ENCODE results near the gene MAB21L4. TPM values are rescaled to one million over a fixed set of nuclear protein-coding genes. Genes with fewer than 3 reads are reported as not detected.

MAB21L4 gene
- total and polyA plus RNA-seq, 2 of the 8 experiments (the other 6 are each of a cell fraction or from before 2014, with no cell fraction given): 0.11 TPM; not detected in 1

- no peak for DNase-seq (ENCODE audit: low read depth in 1 of 2, low spot score in 2 of 2)
- no peak overlapping the region for H3K4me3 ChIP-seq (ENCODE audit: extremely low read depth in 1 of 4, insufficient read depth in 2 of 4, low read depth in 3 of 4, low read length in 4 of 4)
- peaks cover 0 to 3% of the 10 kb centered on the region in 2 experiments; a peak in 1 of 4 replicates for H3K9me3 ChIP-seq (ENCODE audit: insufficient read depth in 2 of 2, low read depth in 1 of 2, low read length in 1 of 2)
- ChIA-PET POLR2A (ENCODE audit: partially characterized antibody) (interaction anchor here (0.6 kb wide), 1 partner anchor 173 kb away, joined by 3 read pairs; no protein-coding TSS in a partner anchor), CTCF (ENCODE audit: partially characterized antibody) (interaction anchor here (1.0 to 4.1 kb wide), 8 partner anchors 11 to 118 kb away, joined by 3 to 20 read pairs (median 4); no protein-coding TSS in a partner anchor)
- H3K4me2 ChIP-seq (ENCODE audit: insufficient read depth in 1 of 2, low read depth in 2 of 2, low read length in 2 of 2): no peak overlapping the region
- FAIRE-seq: no peak
- no peak overlapping the region for H2BK12ac ChIP-seq (ENCODE audit: low read depth, low read length)
- no peaks in the 10 kb centered on the region for H3K36me3 ChIP-seq (ENCODE audit: control insufficient read depth in 2 of 4, insufficient read depth in 4 of 4, low read length in 3 of 4)
- H2AFZ ChIP-seq (ENCODE audit: low read length): no peak overlapping the region
- H3K23me2 ChIP-seq (ENCODE audit: low read depth, low read length): no peaks in the 10 kb centered on the region
- no peak overlapping the region for H3K18ac ChIP-seq (ENCODE audit: extremely low read depth, low read length)
- H3K4ac ChIP-seq (replicated peaks; ENCODE audit: insufficient read length, low read depth, low read length): no peak overlapping the region
- H4K91ac ChIP-seq (replicated peaks; ENCODE audit: insufficient read length, low read length): no peak overlapping the region
- H3K4me1 ChIP-seq (replicated peaks in 1 of 4; ENCODE audit: control insufficient read depth in 3 of 4, insufficient read depth in 4 of 4, low read length in 3 of 4): 0 out of 7 replicates have a peak, but pooled peaks cover 0 to 2% (median 0%) of the 10 kb centered on the region in 4 experiments
- H2BK5ac ChIP-seq (ENCODE audit: low read depth, low read length): no peak overlapping the region
- no peaks in the 10 kb centered on the region for H3K79me1 ChIP-seq (ENCODE audit: low read depth, low read length)
- H3K14ac ChIP-seq (ENCODE audit: insufficient read length): no peak overlapping the region
- no peak overlapping the region for H2BK120ac ChIP-seq (replicated peaks; ENCODE audit: low read depth, low read length)
- H2BK15ac ChIP-seq (ENCODE audit: low read length): no peak overlapping the region
- no peak overlapping the region for H3K23ac ChIP-seq (ENCODE audit: insufficient read length)
- H4K8ac ChIP-seq (ENCODE audit: extremely low read depth, insufficient read depth, low read length): peak overlapping the region; percentile 38; the same call in 1 of the 2 replicates
- no peak overlapping the region for H2AK5ac ChIP-seq (ENCODE audit: low read depth, low read length)
- 85% methylated on average over 16 of the region's 17 CpGs; no CpG with 5 or more reads in 1 of the 2 experiments for WGBS, 2 experiments (ENCODE audit: extremely low coverage in 1 of 2, insufficient coverage in 1 of 2, insufficient read length in 1 of 2, insufficient replicate concordance in 2 of 2, low coverage in 1 of 2, low lambda C conversion rate in 2 of 2, missing lambda C conversion rate in 1 of 2)
- no peak overlapping the region for H4K5ac ChIP-seq (ENCODE audit: insufficient read length, low read depth, low read length)
- H3K27ac ChIP-seq (ENCODE audit: low read depth, low read length): no peak overlapping the region
- H2BK20ac ChIP-seq (ENCODE audit: low read length): no peak overlapping the region
- H3K79me2 ChIP-seq (ENCODE audit: control insufficient read depth in 1 of 2, insufficient read depth in 2 of 2, low read length in 2 of 2): no peaks in the 10 kb centered on the region
- no peak for TF ChIP-seq EGR1 (IDR thresholded peaks at IDR 0.05; ENCODE audit: borderline replicate concordance, low read depth, low read length)
- no peak for TF ChIP-seq GTF2F1 (IDR thresholded peaks at IDR 0.05; ENCODE audit: borderline replicate concordance, low read depth, low read length)
- TF ChIP-seq CHD1 (IDR thresholded peaks at IDR 0.05; ENCODE audit: low read depth, low read length): no peak
- TF ChIP-seq TAF7 (optimal IDR thresholded peaks at IDR 0.05; ENCODE audit: borderline replicate concordance, low read depth, low read length): no peak
- no peak for TF ChIP-seq SIRT6 (IDR thresholded peaks at IDR 0.05; ENCODE audit: low read length)
- no peak for TF ChIP-seq TBP (IDR thresholded peaks at IDR 0.05; ENCODE audit: low read depth, low read length)
- TF ChIP-seq RFX5 (IDR thresholded peaks at IDR 0.05; ENCODE audit: borderline replicate concordance, low read depth, low read length): no peak
- no peak for TF ChIP-seq ZNF274 (IDR thresholded peaks at IDR 0.05; ENCODE audit: borderline replicate concordance, extremely low read depth, low read length)
- no peak for TF ChIP-seq SP2 (IDR thresholded peaks at IDR 0.05; ENCODE audit: low read length)
- TF ChIP-seq CBX5 (IDR thresholded peaks at IDR 0.05; ENCODE audit: low read depth, low read length): no peak
- TF ChIP-seq RXRA (IDR thresholded peaks at IDR 0.05; ENCODE audit: insufficient read depth, low read depth, low read length): no peak
- TF ChIP-seq TEAD4 (IDR thresholded peaks at IDR 0.05; ENCODE audit: low read depth, low read length): no peak
- TF ChIP-seq SAP30 (IDR thresholded peaks at IDR 0.05; ENCODE audit: insufficient read depth, insufficient replicate concordance, low read length): no peak
- no peak for TF ChIP-seq EZH2 (IDR thresholded peaks at IDR 0.05; ENCODE audit: low read depth, low read length, severe bottlenecking)
- H3K27me3 ChIP-seq (replicated peaks in 1 of 4; ENCODE audit: control insufficient read depth in 3 of 4, extremely low read depth in 1 of 4, insufficient read depth in 3 of 4, low read length in 3 of 4): no peaks in the 10 kb centered on the region
- no peak overlapping the region for H3K56ac ChIP-seq (replicated peaks; ENCODE audit: insufficient read length, low read depth, low read length)
- no peak overlapping the region; a peak in 1 of 7 replicates for H3K9ac ChIP-seq (replicated peaks in 1 of 4; ENCODE audit: extremely low read depth in 1 of 4, low read depth in 3 of 4, low read length in 3 of 4)
- peaks cover 0 to 2% of the 10 kb centered on the region in 2 experiments for H4K20me1 ChIP-seq (replicated peaks in 1 of 2; ENCODE audit: control insufficient read depth in 1 of 2, insufficient read depth in 2 of 2, low read length in 2 of 2)
Measured at GRCh38 chr2:240898108-240898730, 2.3 kb upstream of the MAB21L4 start.

Measured in H1 (cell line).